Eye (tissue), 1 donor: ENCODE data around the gene ANKIB1.

Experiments used
- DNase-seq: peaks from one replicate; pipeline ENCODE4 v3.0.0-alpha.2; 2015

Gene ANKIB1

GRCh38 chr7:92275327-92275726 lies 29.6 kb downstream of the ANKIB1 start:
- DNase-seq, result no peak

GRCh38 chr7:92276460-92276864 lies 30.7 kb downstream of the ANKIB1 start:
- no peak for DNase-seq

GRCh38 chr7:92279396-92280031 lies 33.7 kb downstream of the ANKIB1 start:
- peak; percentile 14 for DNase-seq

GRCh38 chr7:92281031-92281430 lies 35.3 kb downstream of the ANKIB1 start:
- DNase-seq, result no peak

GRCh38 chr7:92282221-92282814 lies 36.5 kb downstream of the ANKIB1 start:
- DNase-seq, result no peak

- no peak for DNase-seq
Observed at GRCh38 chr7:92282930-92283329, 37.2 kb downstream of the ANKIB1 start.

GRCh38 chr7:92289321-92289720 lies 43.5 kb downstream of the ANKIB1 start:
- DNase-seq, result no peak

- no peak for DNase-seq
Observed at GRCh38 chr7:92292981-92293380, 47.2 kb downstream of the ANKIB1 start.

- DNase-seq, result no peak
Observed at GRCh38 chr7:92293896-92294590, 48.3 kb downstream of the ANKIB1 start.

GRCh38 chr7:92295391-92295790 lies 49.6 kb downstream of the ANKIB1 start:
- DNase-seq, result no peak

- DNase-seq, result no peak
Observed at GRCh38 chr7:92296235-92296634, 50.5 kb downstream of the ANKIB1 start.

GRCh38 chr7:92296880-92297445 lies 51.2 kb downstream of the ANKIB1 start:
- DNase-seq, result no peak

- no peak for DNase-seq
Observed at GRCh38 chr7:92297736-92298135, 52.0 kb downstream of the ANKIB1 start.

- no peak for DNase-seq
Observed at GRCh38 chr7:92303761-92304160, 58.0 kb downstream of the ANKIB1 start.

GRCh38 chr7:92304406-92304893 lies 58.7 kb downstream of the ANKIB1 start:
- no peak for DNase-seq

- no peak for DNase-seq
Observed at GRCh38 chr7:92306153-92306552, 60.4 kb downstream of the ANKIB1 start.

- DNase-seq, result no peak
Observed at GRCh38 chr7:92313055-92313454, 67.3 kb downstream of the ANKIB1 start.

GRCh38 chr7:92319243-92319642 lies 73.5 kb downstream of the ANKIB1 start:
- no peak for DNase-seq

GRCh38 chr7:92325173-92325572 lies 79.4 kb downstream of the ANKIB1 start:
- no peak for DNase-seq

- DNase-seq, result no peak
Observed at GRCh38 chr7:92325858-92326257, 80.1 kb downstream of the ANKIB1 start.

- DNase-seq, result no peak
Observed at GRCh38 chr7:92330835-92331438, 85.2 kb downstream of the ANKIB1 start.

GRCh38 chr7:92331508-92331907 lies 85.7 kb downstream of the ANKIB1 start:
- no peak for DNase-seq

GRCh38 chr7:92332782-92333181 lies 87.0 kb downstream of the ANKIB1 start:
- DNase-seq, result no peak
